Activated CD4-positive, alpha-beta T cell treated with anti-CD3 and anti-CD28 coated beads, Interleukin-10, Interleukin-2, amounts not matched to agents 100 ng/mL and 50 ng/mL, durations not matched to agents 16 hours and 8 hours (primary cell): ENCODE measurements around the gene EDRF1.

Experiments used
- DNase-seq: peaks from one replicate; pipeline ENCODE4 v3.0.0-alpha.2; 2020

The EDRF1 gene

GRCh38 chr10:125788156-125789034 lies 68.9 kb downstream of the EDRF1 start:
- DNase-seq, result peak; percentile 20

GRCh38 chr10:125792342-125793300 lies 73.1 kb downstream of the EDRF1 start:
- no peak for DNase-seq

GRCh38 chr10:125795128-125795527 lies 75.6 kb downstream of the EDRF1 start:
- DNase-seq, result no peak

GRCh38 chr10:125795637-125796190 lies 76.2 kb downstream of the EDRF1 start:
- DNase-seq, result no peak

GRCh38 chr10:125797424-125797823 lies 77.9 kb downstream of the EDRF1 start:
- DNase-seq, result no peak

GRCh38 chr10:125797994-125798662 lies 78.6 kb downstream of the EDRF1 start:
- no peak for DNase-seq

- no peak for DNase-seq
Measured at GRCh38 chr10:125799451-125800182, 80.1 kb downstream of the EDRF1 start.

- DNase-seq, result no peak
Measured at GRCh38 chr10:125801574-125801973, 82.1 kb downstream of the EDRF1 start.

GRCh38 chr10:125802131-125802530 lies 82.6 kb downstream of the EDRF1 start:
- no peak for DNase-seq

- no peak for DNase-seq
Measured at GRCh38 chr10:125802739-125803138, 83.2 kb downstream of the EDRF1 start.

GRCh38 chr10:125808047-125808446 lies 88.5 kb downstream of the EDRF1 start:
- DNase-seq, result no peak

- no peak for DNase-seq
Measured at GRCh38 chr10:125811251-125811650, 91.7 kb downstream of the EDRF1 start.

GRCh38 chr10:125812128-125812750 lies 92.7 kb downstream of the EDRF1 start:
- no peak for DNase-seq
